22Rv1 (cell line): ENCODE data around the gene IGF2BP2.

ENCODE experiments used
- ZFX ChIP-seq: fragments of 450-650 bp; IDR thresholded peaks from 2 replicates; pipeline ENCODE4 v1.6.1; 2017; ENCODE audit warnings: antibody characterized with exemption, borderline replicate concordance
- TF ChIP-seq, protein P1 (sequence below): fragments of 450-650 bp; IDR thresholded peaks from 2 replicates; pipeline ENCODE4 v1.5.1; 2017; ENCODE audit warnings: mild to moderate bottlenecking

DNA sequence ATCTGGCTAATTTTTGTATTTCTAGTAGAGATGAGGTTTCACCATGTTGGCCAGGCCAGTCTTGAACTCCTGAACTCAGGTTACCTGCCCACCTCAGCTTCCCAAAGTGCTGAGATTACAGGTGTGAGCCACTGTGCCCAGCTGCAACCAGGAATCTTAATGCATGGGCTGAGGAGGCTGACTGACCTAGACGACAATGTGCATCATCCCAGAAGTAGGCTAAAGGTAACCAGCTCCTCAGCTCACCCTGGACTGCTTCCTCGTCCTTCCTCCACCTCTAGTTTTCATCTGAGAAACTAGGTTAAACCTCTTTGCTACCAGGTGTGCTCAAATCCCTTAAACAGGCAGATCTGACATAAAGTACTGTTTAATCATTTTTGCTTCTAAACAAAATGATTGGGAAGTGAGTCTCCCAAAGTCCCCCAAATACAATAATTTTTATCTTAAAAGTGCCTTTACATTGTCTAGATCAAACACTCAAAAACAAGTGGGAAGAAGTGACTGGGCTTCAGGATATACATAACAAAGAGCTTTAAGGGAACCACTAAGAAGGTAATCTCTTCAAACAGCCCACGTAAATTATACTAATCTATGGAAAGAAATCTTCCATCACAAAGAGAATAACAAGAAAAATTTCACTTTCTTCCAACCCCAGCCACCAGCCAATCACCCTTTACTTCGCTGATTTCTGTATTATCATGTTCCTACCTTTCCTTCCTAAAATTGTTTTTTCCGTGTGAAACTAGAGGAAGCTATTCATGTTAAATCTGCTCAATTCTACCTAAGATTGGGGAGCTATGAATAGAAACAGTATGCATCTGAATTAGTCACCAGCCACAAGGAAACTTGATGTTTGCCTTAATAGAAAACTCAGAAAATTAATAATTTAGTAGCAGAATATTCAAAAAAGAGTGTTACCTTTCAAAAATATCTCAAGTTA, 34.7 kb downstream of the IGF2BP2 start:
- TF ChIP-seq, protein P1, sequence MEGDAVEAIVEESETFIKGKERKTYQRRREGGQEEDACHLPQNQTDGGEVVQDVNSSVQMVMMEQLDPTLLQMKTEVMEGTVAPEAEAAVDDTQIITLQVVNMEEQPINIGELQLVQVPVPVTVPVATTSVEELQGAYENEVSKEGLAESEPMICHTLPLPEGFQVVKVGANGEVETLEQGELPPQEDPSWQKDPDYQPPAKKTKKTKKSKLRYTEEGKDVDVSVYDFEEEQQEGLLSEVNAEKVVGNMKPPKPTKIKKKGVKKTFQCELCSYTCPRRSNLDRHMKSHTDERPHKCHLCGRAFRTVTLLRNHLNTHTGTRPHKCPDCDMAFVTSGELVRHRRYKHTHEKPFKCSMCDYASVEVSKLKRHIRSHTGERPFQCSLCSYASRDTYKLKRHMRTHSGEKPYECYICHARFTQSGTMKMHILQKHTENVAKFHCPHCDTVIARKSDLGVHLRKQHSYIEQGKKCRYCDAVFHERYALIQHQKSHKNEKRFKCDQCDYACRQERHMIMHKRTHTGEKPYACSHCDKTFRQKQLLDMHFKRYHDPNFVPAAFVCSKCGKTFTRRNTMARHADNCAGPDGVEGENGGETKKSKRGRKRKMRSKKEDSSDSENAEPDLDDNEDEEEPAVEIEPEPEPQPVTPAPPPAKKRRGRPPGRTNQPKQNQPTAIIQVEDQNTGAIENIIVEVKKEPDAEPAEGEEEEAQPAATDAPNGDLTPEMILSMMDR, result no peak
- TF ChIP-seq ZFX, result no peak
